Uterus (tissue), 2 donors: ENCODE measurements around the gene SLC35B2.

Experiments used
- POLR2A ChIP-seq, 2 donors: fragments of 450-650 bp; IDR thresholded peaks; one replicate each; pipeline ENCODE4 v1.6.1; 2016; ENCODE audit warnings: antibody characterized with exemption in 2 of 2, mild to moderate bottlenecking in 1 of 2, moderate library complexity in 1 of 2
- TF ChIP-seq, protein P1 (sequence below), 4 experiments: fragments of 200-600 bp in 2 of 4; fragments of 450-650 bp in 2 of 4; sonication (generic) in 2 of 4; IDR thresholded peaks; one replicate each; pipeline ENCODE4 v1.5.1; 2016 to 2019; ENCODE audit warnings: antibody characterized with exemption in 4 of 4, mild to moderate bottlenecking in 2 of 4, moderate library complexity in 1 of 4

DNA sequence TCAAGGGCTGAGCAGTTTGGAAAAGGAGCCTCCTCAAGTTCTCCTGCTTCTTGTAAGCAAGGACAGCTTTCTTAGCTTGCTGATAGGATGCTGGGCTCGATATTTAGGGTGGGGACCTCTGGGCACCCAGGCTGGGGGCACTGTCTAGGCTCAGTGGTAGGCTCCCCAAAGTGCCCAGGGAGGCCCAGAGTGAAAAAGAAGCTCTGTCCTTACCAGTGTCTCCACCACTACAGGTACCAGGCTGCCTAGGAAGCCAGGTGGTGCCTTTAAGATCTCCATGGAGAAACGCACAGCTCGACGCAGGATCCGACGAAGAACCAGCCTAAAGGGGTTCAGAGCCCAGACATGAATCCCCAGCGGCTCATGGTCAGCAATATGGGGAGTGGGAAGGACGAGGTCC lies 49.4 kb upstream of the SLC35B2 start:
- TF ChIP-seq, protein P1, sequence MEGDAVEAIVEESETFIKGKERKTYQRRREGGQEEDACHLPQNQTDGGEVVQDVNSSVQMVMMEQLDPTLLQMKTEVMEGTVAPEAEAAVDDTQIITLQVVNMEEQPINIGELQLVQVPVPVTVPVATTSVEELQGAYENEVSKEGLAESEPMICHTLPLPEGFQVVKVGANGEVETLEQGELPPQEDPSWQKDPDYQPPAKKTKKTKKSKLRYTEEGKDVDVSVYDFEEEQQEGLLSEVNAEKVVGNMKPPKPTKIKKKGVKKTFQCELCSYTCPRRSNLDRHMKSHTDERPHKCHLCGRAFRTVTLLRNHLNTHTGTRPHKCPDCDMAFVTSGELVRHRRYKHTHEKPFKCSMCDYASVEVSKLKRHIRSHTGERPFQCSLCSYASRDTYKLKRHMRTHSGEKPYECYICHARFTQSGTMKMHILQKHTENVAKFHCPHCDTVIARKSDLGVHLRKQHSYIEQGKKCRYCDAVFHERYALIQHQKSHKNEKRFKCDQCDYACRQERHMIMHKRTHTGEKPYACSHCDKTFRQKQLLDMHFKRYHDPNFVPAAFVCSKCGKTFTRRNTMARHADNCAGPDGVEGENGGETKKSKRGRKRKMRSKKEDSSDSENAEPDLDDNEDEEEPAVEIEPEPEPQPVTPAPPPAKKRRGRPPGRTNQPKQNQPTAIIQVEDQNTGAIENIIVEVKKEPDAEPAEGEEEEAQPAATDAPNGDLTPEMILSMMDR (IDR thresholded peaks at IDR 0.05), result no peak
- no peak for TF ChIP-seq POLR2A (IDR thresholded peaks at IDR 0.05)
